COR-L47 (cell line): ENCODE results near the gene MAF.

Experiments used
- DNase-seq: peaks from one replicate; lab custom pipeline; 2025; lab: John Stamatoyannopoulos, UW

MAF gene

GRCh38 chr16:79600638-79601091, at the start of gene MAF:
Gene MAF, minus strand, starts transcription at chr16:79600737. Its CDS starts 835 bp downstream, at chr16:79599902.
- DNase-seq, result no peak

- no peak for DNase-seq
Measured at GRCh38 chr16:79648826-79649225, 48.3 kb upstream of the MAF start.

GRCh38 chr16:79647586-79647985, 47.0 kb upstream of the MAF start:
- no peak for DNase-seq

- DNase-seq, result no peak
Measured at GRCh38 chr16:79645701-79646100, 45.2 kb upstream of the MAF start.

GRCh38 chr16:79644971-79645667, 44.6 kb upstream of the MAF start:
- no peak for DNase-seq

GRCh38 chr16:79642652-79643051, 42.1 kb upstream of the MAF start:
- DNase-seq, result no peak

GRCh38 chr16:79640513-79641360, 40.2 kb upstream of the MAF start:
- peak; percentile 18 for DNase-seq

GRCh38 chr16:79639576-79640311, 39.2 kb upstream of the MAF start:
- no peak for DNase-seq

GRCh38 chr16:79638386-79638785, 37.8 kb upstream of the MAF start:
- no peak for DNase-seq

- no peak for DNase-seq
Measured at GRCh38 chr16:79635488-79635887, 35.0 kb upstream of the MAF start.

GRCh38 chr16:79634298-79634697, 33.8 kb upstream of the MAF start:
- DNase-seq, result no peak

GRCh38 chr16:79632289-79632688, 31.8 kb upstream of the MAF start:
- no peak for DNase-seq

- no peak for DNase-seq
Measured at GRCh38 chr16:79628988-79629387, 28.5 kb upstream of the MAF start.

- DNase-seq, result no peak
Measured at GRCh38 chr16:79628501-79628975, 28.0 kb upstream of the MAF start.

- DNase-seq, result no peak
Measured at GRCh38 chr16:79627092-79627491, 26.6 kb upstream of the MAF start.

GRCh38 chr16:79625738-79626137, 25.2 kb upstream of the MAF start:
- no peak for DNase-seq

- no peak for DNase-seq
Measured at GRCh38 chr16:79623824-79624223, 23.3 kb upstream of the MAF start.

- DNase-seq, result no peak
Measured at GRCh38 chr16:79623062-79623461, 22.5 kb upstream of the MAF start.

GRCh38 chr16:79621027-79621426, 20.5 kb upstream of the MAF start:
- DNase-seq, result no peak

- DNase-seq, result no peak
Measured at GRCh38 chr16:79618692-79619050, 18.1 kb upstream of the MAF start.

GRCh38 chr16:79618041-79618691, 17.6 kb upstream of the MAF start:
- DNase-seq, result no peak

GRCh38 chr16:79613009-79613408, 12.5 kb upstream of the MAF start:
- DNase-seq, result no peak
